ENCODE data around the gene HES6.
"Not testable (repeated sequence)": the region's sequence is repeated elsewhere in the genome, so short reads cannot be mapped to it uniquely, and the experiment has no call there.

Gene HES6

GRCh38 chr2:238280083-238280825 lies 40.4 kb upstream of the HES6 start:
- DNase-seq (ENCODE audit: low read depth) = no peak
- no peak for TF ChIP-seq CTCF (IDR thresholded peaks at IDR 0.05; ENCODE audit: insufficient read depth, low read depth, low read length, missing control alignments)
- H3K4me3 ChIP-seq (ENCODE audit: low read depth, low read length) = no peak overlapping the region

GRCh38 chr2:238279324-238279682 lies 39.5 kb upstream of the HES6 start:
- DNase-seq (ENCODE audit: low read depth) = no peak
- no peak for TF ChIP-seq CTCF (IDR thresholded peaks at IDR 0.05; ENCODE audit: insufficient read depth, low read depth, low read length, missing control alignments)
- H3K4me3 ChIP-seq (ENCODE audit: low read depth, low read length) = no peak overlapping the region

GRCh38 chr2:238278626-238279323 lies 38.9 kb upstream of the HES6 start:
- TF ChIP-seq CTCF (IDR thresholded peaks at IDR 0.05; ENCODE audit: insufficient read depth, low read depth, low read length, missing control alignments) = no peak
- no peak overlapping the region for H3K4me3 ChIP-seq (ENCODE audit: low read depth, low read length)
- no peak for DNase-seq (ENCODE audit: low read depth)

GRCh38 chr2:238277695-238278094 lies 37.9 kb upstream of the HES6 start:
- no peak for DNase-seq (ENCODE audit: low read depth)
- H3K4me3 ChIP-seq (ENCODE audit: low read depth, low read length) = no peak overlapping the region
- no peak for TF ChIP-seq CTCF (IDR thresholded peaks at IDR 0.05; ENCODE audit: insufficient read depth, low read depth, low read length, missing control alignments)

GRCh38 chr2:238274152-238274865 lies 34.5 kb upstream of the HES6 start:
- DNase-seq (ENCODE audit: low read depth) = no peak
- H3K4me3 ChIP-seq (ENCODE audit: low read depth, low read length) = no peak overlapping the region
- no peak for TF ChIP-seq CTCF (IDR thresholded peaks at IDR 0.05; ENCODE audit: insufficient read depth, low read depth, low read length, missing control alignments)

GRCh38 chr2:238273433-238273832 lies 33.6 kb upstream of the HES6 start:
- not testable (repeated sequence) for H3K4me3 ChIP-seq (ENCODE audit: low read depth, low read length); DNase-seq (ENCODE audit: low read depth)

GRCh38 chr2:238272156-238272555 lies 32.3 kb upstream of the HES6 start:
- no peak overlapping the region for H3K4me3 ChIP-seq (ENCODE audit: low read depth, low read length)
- no peak for DNase-seq (ENCODE audit: low read depth)
- TF ChIP-seq CTCF (IDR thresholded peaks at IDR 0.05; ENCODE audit: insufficient read depth, low read depth, low read length, missing control alignments) = no peak

GRCh38 chr2:238271686-238272085 lies 31.8 kb upstream of the HES6 start:
- not testable (repeated sequence) for DNase-seq (ENCODE audit: low read depth); H3K4me3 ChIP-seq (ENCODE audit: low read depth, low read length)

All from GM12865 (cell line).